ENCODE results near the gene DDIT3.

Gene DDIT3

GRCh38 chr12:57476993-57477709 lies 43.2 kb downstream of the DDIT3 start:
- DNase-seq (ENCODE audit: extremely low read depth, insufficient read length): peak; percentile 37
- no peaks in the 10 kb centered on the region for H3K27me3 ChIP-seq (replicated peaks; ENCODE audit: control insufficient read depth, insufficient read depth, low read length)
- no peak for TF ChIP-seq CTCF (IDR thresholded peaks at IDR 0.05; ENCODE audit: insufficient read depth, low read length, poor library complexity, severe bottlenecking)
- H3K36me3 ChIP-seq (ENCODE audit: control insufficient read depth, insufficient read depth, low read length): peaks cover 16% of the 10 kb centered on the region
- H3K4me3 ChIP-seq (replicated peaks; ENCODE audit: low read depth, low read length): peak overlapping the region; percentile 70

DNA sequence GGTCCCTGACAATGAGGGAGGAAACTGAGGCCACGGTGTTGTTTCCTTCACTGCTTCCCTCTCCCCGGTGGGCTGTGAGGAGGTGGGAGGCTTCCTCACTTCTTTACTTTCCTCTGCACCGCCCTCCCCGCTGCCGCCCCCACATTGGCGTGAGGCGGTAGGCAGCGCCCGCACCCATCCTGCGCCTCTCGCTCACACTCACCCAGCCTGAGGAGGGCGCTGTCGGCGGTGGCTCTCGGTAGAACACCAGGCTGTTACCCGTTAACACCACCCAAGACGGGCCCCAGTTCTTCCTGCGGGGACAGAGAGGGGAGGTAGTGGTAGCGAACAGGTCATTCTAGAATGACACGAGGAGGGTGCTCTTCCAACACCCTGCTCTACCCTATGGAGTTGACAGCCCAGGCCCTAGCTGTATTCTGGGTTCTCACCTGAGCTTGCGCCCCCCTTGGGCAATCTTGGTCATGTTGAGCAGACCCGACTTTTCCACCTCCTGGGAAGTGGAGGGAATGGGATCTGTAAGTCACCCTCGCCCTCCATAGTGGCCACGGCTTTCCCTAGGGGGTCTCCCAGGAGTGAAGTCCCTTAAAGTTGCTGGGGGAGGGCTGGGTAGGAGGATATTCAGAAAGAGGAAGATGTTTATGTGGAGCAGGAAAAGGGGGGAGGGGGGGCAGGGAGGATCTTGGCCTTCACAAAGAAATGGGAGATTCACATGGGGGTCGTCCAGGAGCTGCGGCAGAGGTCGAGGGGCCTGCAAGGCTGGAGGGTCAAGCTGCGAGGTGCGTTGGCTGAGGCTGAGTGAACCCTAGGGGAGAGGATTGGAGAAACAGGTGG lies 43.9 kb downstream of the DDIT3 start:
- Histone ChIP-seq H3K36me3 (ENCODE audit: control insufficient read depth, insufficient read depth, low read length) (peaks cover 17% of the 10 kb centered on the region), H3K4me3 (replicated peaks; ENCODE audit: low read depth, low read length) (peak overlapping the region; percentile 70), H3K27me3 (replicated peaks; ENCODE audit: control insufficient read depth, insufficient read depth, low read length) (no peaks in the 10 kb centered on the region)
- peak; percentile 74 for TF ChIP-seq CTCF (IDR thresholded peaks at IDR 0.05; ENCODE audit: insufficient read depth, low read length, poor library complexity, severe bottlenecking)
- DNase-seq (ENCODE audit: extremely low read depth, insufficient read length): no peak

DNA sequence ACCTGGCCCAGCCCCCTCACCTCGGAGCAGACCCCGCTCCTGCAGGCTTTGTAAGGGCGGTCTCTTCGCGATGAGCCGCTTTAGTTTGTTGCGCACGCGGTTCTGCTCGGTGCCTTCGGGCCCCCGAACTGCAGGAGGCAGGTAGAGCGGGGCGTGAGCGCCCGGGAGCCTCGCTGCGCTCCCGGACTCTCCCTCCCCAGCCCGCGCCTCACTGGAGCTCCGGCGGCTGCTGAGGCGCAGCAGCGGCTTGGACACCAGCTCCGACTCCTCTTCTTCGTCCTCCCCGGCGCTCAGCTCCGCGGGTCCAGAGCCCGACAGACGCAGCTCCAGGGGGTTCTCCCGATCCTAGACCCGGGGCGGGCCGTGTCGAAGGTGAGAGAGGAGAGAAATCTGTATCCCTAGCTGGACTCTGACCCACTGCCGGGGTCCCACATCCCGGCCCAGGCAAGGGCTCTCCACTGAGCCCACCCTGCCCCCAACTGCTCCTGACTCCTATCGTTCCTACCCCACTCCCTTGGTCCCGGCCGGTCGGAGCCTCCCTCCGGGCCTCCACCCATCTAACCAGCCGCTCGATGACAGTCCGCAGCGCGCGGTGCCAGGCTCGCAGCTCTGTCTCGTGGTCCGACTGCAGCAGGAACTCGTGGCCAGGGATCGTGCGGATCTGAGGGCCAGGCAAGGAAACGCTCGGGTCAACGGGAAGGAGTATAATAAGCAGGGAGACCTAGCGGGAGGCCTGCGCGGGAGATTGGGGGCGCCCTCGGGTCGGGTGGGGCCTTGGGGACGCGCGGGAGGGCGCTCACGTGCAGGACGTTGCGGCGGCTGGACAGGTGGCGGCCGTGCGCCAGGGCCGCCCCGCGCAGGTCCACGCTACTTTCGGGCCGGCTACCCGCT lies 44.8 kb downstream of the DDIT3 start:
- TF ChIP-seq CTCF (IDR thresholded peaks at IDR 0.05; ENCODE audit: insufficient read depth, low read length, poor library complexity, severe bottlenecking): no peak

GRCh38 chr12:57474862-57475261 lies 45.5 kb downstream of the DDIT3 start:
- Histone ChIP-seq H3K27me3 (replicated peaks; ENCODE audit: control insufficient read depth, insufficient read depth, low read length) (no peaks in the 10 kb centered on the region), H3K36me3 (ENCODE audit: control insufficient read depth, insufficient read depth, low read length) (peaks cover 21% of the 10 kb centered on the region), H3K4me3 (replicated peaks; ENCODE audit: low read depth, low read length) (no peak overlapping the region)
- no peak for TF ChIP-seq CTCF (IDR thresholded peaks at IDR 0.05; ENCODE audit: insufficient read depth, low read length, poor library complexity, severe bottlenecking)
- no peak for DNase-seq (ENCODE audit: extremely low read depth, insufficient read length)

More for the DNA sequence above, 44.8 kb downstream of the DDIT3 start:
- H3K4me3 ChIP-seq (replicated peaks; ENCODE audit: low read depth, low read length): peak overlapping the region; percentile 70
- H3K27me3 ChIP-seq (replicated peaks; ENCODE audit: control insufficient read depth, insufficient read depth, low read length): no peaks in the 10 kb centered on the region
- H3K36me3 ChIP-seq (ENCODE audit: control insufficient read depth, insufficient read depth, low read length): peaks cover 20% of the 10 kb centered on the region
- DNase-seq (ENCODE audit: extremely low read depth, insufficient read length): no peak

DNA sequence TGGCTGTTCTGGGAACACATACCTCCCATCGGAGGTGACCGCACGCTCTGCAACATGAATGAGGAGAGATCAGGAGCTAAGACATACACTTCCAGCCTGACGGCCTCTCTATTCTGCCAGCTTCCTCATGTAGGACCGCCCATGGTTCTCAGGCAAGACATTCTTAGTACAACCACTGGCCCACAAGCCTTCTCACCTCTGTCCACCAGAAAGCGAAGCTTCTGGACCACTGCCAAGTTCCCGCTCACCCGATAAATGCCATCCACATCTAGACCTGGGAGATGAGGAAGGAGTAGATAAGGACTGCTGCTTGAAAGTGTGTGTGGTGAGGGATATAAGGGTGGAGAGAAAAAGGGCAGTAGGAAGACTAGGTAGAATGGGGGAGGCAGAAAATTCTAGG lies 45.9 kb downstream of the DDIT3 start:
- DNase-seq (ENCODE audit: extremely low read depth, insufficient read length): no peak
- no peaks in the 10 kb centered on the region for H3K27me3 ChIP-seq (replicated peaks; ENCODE audit: control insufficient read depth, insufficient read depth, low read length)
- no peak for TF ChIP-seq CTCF (IDR thresholded peaks at IDR 0.05; ENCODE audit: insufficient read depth, low read length, poor library complexity, severe bottlenecking)
- H3K4me3 ChIP-seq (replicated peaks; ENCODE audit: low read depth, low read length): no peak overlapping the region
- peaks cover 23% of the 10 kb centered on the region for H3K36me3 ChIP-seq (ENCODE audit: control insufficient read depth, insufficient read depth, low read length)
